Smooth muscle cell (in vitro differentiated cells): ENCODE results near the gene CDH13. TPM values are rescaled to one million over a fixed set of nuclear protein-coding genes. Genes with fewer than 3 reads are reported as not detected.

Source experiments
- DNase-seq: peaks from one replicate; lab custom pipeline; 2025; ENCODE audit not compliant: unreplicated experiment; lab: John Stamatoyannopoulos, UW
- H2AFZ ChIP-seq: fragments of 200-600 bp; sonication (generic); 2 replicates; pipeline ENCODE4 v1.6.0; 2016; ENCODE audit warnings: antibody characterized with exemption, low read depth, mild to moderate bottlenecking
- H3F3A ChIP-seq: fragments of 200-600 bp; sonication (generic); 2 replicates; pipeline ENCODE4 v1.6.0; 2017; ENCODE audit warnings: antibody characterized with exemption, low read depth
- H3K27ac ChIP-seq: fragments of 200-600 bp; sonication (generic); 2 replicates; pipeline ENCODE4 v1.5.1; 2016; ENCODE audit warnings: low read depth, mild to moderate bottlenecking
- H3K27me3 ChIP-seq: fragments of 200-600 bp; sonication (generic); 2 replicates; pipeline ENCODE4 v1.6.1; 2016; ENCODE audit warnings: low read depth, mild to moderate bottlenecking
- H3K36me3 ChIP-seq: fragments of 200-600 bp; sonication (generic); 2 replicates; pipeline ENCODE4 v1.5.1; 2016; ENCODE audit warnings: low read depth
- H3K4me1 ChIP-seq: fragments of 200-600 bp; sonication (generic); 2 replicates; pipeline ENCODE4 v1.5.1; 2016; ENCODE audit warnings: low read depth
- H3K4me2 ChIP-seq: fragments of 200-600 bp; sonication (generic); 2 replicates; pipeline ENCODE4 v1.6.0; 2016; ENCODE audit warnings: mild to moderate bottlenecking
- H3K4me3 ChIP-seq: fragments of 200-600 bp; sonication (generic); 2 replicates; pipeline ENCODE4 v1.5.1; 2016; ENCODE audit warnings: mild to moderate bottlenecking
- H3K79me2 ChIP-seq: fragments of 200-600 bp; sonication (generic); 2 replicates; pipeline ENCODE4 v1.6.0; 2016; ENCODE audit warnings: low read depth, mild to moderate bottlenecking
- H3K9ac ChIP-seq: fragments of 200-600 bp; sonication (generic); 2 replicates; pipeline ENCODE4 v1.6.0; 2016; ENCODE audit warnings: low read depth
- H3K9me3 ChIP-seq: fragments of 200-600 bp; sonication (generic); replicated peaks from 2 replicates; pipeline ENCODE4 v1.5.1; 2016; ENCODE audit warnings: low read depth
- H4K20me1 ChIP-seq: fragments of 200-600 bp; sonication (generic); 2 replicates; pipeline ENCODE4 v1.6.0; 2016; ENCODE audit warnings: low read depth
- CTCF ChIP-seq: fragments of 200-600 bp; sonication (generic); IDR thresholded peaks from 2 replicates; pipeline ENCODE4 v1.5.1; 2017; ENCODE audit warnings: borderline replicate concordance, mild to moderate bottlenecking, antibody characterized with exemption; ENCODE audit not compliant: insufficient read depth, poor library complexity, severe bottlenecking
- whole genome bisulfite sequencing: methylation state at CpG from one replicate; pipeline ENCODE4 v1.1.7; 2016; ENCODE audit warnings: low lambda C conversion rate; 5-methylcytosine and 5-hydroxymethylcytosine counted together
- polyA plus RNA-seq: library from polyadenylated mRNA; unstranded; fragments of >200 nt; fragmentation: Nextera tagmentation; extraction: Ambion mirVana; gene quantifications from 2 replicates; pipeline ENCODE4 v1.2.1, GENCODE V29; 2016
- total RNA-seq: library from RNA; depleted of rRNA; stranded (reverse); fragments of >200 nt; gene quantifications from 2 replicates; pipeline ENCODE4 v1.2.3, GENCODE V29; 2014

Gene CDH13
- total and polyA plus RNA-seq, 2 experiments from 2014 or later: 12.1 to 32.2 TPM

- Histone ChIP-seq H3F3A (peaks cover 5% of the 10 kb centered on the region), H3K79me2 (no peaks in the 10 kb centered on the region), H2AFZ (no peak overlapping the region), H3K9ac (no peak overlapping the region), H3K27ac (no peak overlapping the region), H3K4me1 (peaks cover 4% of the 10 kb centered on the region), H3K9me3 (no peaks in the 10 kb centered on the region), H3K4me2 (no peak overlapping the region), H3K4me3 (no peak overlapping the region), H3K36me3 (no peaks in the 10 kb centered on the region), H4K20me1 (no peaks in the 10 kb centered on the region), H3K27me3 (no peaks in the 10 kb centered on the region)
- TF ChIP-seq CTCF: no peak
- DNase-seq: no peak
Measured at GRCh38 chr16:82876951-82877350, 250.2 kb downstream of the CDH13 start.

DNA sequence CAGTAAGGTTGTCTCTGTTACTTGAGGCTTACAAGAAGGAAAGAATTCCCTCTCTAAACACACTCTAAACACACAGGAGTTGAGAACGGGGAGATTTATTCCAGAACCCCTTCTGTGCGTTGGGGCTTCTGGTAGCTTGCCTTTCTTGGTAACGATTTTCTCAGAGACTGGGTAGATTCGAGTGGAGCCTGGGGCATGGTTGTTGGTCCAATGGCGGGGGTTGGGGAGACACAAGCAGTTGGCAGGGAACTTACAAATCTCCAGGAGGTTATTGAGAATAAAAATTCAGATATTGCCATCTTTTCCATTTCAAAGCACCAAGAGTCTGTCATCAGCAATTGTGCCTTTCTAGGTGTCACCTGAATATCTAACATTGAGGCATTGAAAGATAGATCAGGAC, 251.7 kb downstream of the CDH13 start:
- H4K20me1 ChIP-seq: no peaks in the 10 kb centered on the region
- peaks cover 4% of the 10 kb centered on the region for H3K4me1 ChIP-seq
- H3K27ac ChIP-seq: no peak overlapping the region
- H3K36me3 ChIP-seq: no peaks in the 10 kb centered on the region
- WGBS: 58% methylated on average over 5 of the region's 5 CpGs
- H3F3A ChIP-seq: peaks cover 5% of the 10 kb centered on the region
- no peak overlapping the region for H3K9ac ChIP-seq
- no peaks in the 10 kb centered on the region for H3K27me3 ChIP-seq
- no peak for TF ChIP-seq CTCF
- no peak overlapping the region for H3K4me3 ChIP-seq
- no peaks in the 10 kb centered on the region for H3K79me2 ChIP-seq
- peak overlapping the region; percentile 60 for H3K4me2 ChIP-seq
- H3K9me3 ChIP-seq: no peaks in the 10 kb centered on the region
- no peak for DNase-seq
- peak overlapping the region; percentile 41 for H2AFZ ChIP-seq

GRCh38 chr16:82880346-82880745, 253.6 kb downstream of the CDH13 start:
- Histone ChIP-seq H3K9ac (no peak overlapping the region), H3K27me3 (no peaks in the 10 kb centered on the region), H3K4me2 (no peak overlapping the region), H3K27ac (no peak overlapping the region), H3F3A (peaks cover 5% of the 10 kb centered on the region), H3K4me3 (no peak overlapping the region), H3K4me1 (peaks cover 4% of the 10 kb centered on the region), H4K20me1 (no peaks in the 10 kb centered on the region), H3K36me3 (no peaks in the 10 kb centered on the region), H2AFZ (no peak overlapping the region), H3K9me3 (no peaks in the 10 kb centered on the region), H3K79me2 (no peaks in the 10 kb centered on the region)
- DNase-seq: no peak
- no peak for TF ChIP-seq CTCF
- 97% methylated on average over 4 of the region's 4 CpGs for WGBS

- no peak overlapping the region for H3K4me2 ChIP-seq
- H3K79me2 ChIP-seq: no peaks in the 10 kb centered on the region
- no peak for TF ChIP-seq CTCF
- WGBS: 96% methylated on average over 3 of the region's 3 CpGs
- H2AFZ ChIP-seq: no peak overlapping the region
- H3K9me3 ChIP-seq: no peaks in the 10 kb centered on the region
- H4K20me1 ChIP-seq: no peaks in the 10 kb centered on the region
- H3K9ac ChIP-seq: no peak overlapping the region
- no peak for DNase-seq
- no peak overlapping the region for H3K27ac ChIP-seq
- H3K4me1 ChIP-seq: peaks cover 4% of the 10 kb centered on the region
- peaks cover 5% of the 10 kb centered on the region for H3F3A ChIP-seq
- H3K36me3 ChIP-seq: no peaks in the 10 kb centered on the region
- H3K27me3 ChIP-seq: no peaks in the 10 kb centered on the region
- H3K4me3 ChIP-seq: no peak overlapping the region
Measured at GRCh38 chr16:82881516-82881915, 254.7 kb downstream of the CDH13 start.
